Raji (cell line): ENCODE data around the gene TAF9B.

Experiments
- POLR2A ChIP-seq: IDR thresholded peaks from 2 replicates; pipeline ENCODE4 v1.6.1; 2011; ENCODE audit warnings: low read depth, low read length, control low read depth; ENCODE audit not compliant: insufficient read depth

TAF9B gene, protein sequence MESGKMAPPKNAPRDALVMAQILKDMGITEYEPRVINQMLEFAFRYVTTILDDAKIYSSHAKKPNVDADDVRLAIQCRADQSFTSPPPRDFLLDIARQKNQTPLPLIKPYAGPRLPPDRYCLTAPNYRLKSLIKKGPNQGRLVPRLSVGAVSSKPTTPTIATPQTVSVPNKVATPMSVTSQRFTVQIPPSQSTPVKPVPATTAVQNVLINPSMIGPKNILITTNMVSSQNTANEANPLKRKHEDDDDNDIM

DNA sequence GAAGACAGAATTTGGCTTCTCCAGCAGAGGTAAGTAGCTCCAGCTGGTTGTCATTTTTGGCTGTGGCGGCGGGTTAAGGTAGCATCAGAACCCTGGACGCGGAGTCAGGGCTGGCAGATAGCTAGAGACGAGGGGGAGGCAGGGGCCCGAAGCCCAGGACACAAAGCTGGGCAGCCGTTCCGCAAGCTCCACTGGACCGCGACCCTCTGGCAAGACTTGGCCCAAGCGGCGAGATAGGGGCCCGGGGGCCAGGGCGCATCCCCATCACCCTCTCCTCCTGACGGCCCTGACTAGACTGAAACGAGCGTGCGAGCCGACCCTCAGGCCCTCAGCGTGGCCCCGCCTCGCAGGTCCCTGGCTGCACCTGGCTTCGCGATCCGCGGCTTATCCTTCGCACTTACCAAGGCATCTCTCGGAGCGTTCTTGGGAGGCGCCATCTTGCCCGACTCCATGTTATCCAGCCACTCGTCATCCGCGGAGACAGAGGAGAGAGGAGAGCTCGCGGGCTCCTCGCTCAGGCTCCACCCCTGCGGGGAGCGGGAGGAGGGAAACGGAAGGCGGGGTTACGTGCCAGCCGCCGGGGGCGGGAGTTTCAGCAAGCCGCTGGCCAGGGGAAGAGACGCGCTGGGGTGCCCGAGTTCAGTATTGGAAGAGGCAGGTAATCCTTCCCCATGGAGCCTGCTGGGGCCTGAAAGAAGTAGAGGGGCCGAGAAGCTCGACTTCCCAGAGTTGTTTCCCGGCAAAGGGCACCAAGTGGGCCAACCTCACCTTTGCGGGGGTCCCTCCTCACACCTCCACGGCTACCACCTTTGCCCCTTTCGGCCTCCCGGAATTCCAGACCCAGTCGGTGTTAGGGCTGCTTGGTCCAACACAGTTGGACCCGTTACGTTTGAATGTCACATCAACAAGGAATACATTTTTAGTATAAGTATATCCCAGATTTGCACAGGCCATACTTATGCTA, at the start of gene TAF9B:
TAF9B (minus strand) TSS at position 491 of the 964 bp plus-strand sequence; CDS start at position 452, 39 bp downstream.
- TF ChIP-seq POLR2A = peak; percentile 52

DNA sequence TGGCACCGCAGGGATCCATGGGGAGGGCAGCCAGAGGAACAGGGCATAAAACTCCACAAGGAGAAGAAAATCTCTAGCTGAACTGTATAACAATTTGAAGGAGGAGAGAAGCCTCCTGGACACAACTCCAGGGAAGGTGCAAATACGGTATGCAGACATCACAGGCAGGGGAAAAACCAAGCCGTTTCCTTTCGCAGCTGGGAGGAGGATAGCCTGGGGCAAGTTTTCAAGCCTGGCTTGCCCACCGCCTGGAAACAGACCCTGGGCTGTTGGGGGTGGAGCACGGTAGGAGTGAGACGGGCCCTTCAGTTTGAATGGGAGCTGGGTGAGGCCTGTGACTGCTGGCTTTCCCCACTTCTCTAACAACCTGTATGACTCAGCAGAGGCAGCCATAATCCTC, 43.4 kb upstream of the TAF9B start:
- no peak for TF ChIP-seq POLR2A

DNA sequence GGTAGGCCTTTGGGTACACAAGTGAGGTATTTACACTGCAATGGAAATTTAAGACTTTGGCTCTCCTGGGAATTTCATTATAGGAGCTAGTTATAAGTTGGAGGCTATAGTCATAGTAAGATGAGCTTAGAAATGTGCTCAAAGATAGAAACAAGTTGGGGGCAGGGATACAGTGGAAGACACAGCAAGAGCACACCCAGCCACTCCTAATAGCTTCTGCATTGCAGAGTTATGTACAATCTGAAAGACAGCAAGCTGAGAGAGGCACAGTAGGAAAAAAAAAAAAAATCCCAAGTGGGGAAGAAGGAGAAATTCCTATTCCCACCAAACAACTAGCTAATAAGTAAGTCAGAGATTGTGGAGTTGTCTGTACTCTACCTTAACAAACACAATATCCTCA, 41.9 kb upstream of the TAF9B start:
- no peak for TF ChIP-seq POLR2A

DNA sequence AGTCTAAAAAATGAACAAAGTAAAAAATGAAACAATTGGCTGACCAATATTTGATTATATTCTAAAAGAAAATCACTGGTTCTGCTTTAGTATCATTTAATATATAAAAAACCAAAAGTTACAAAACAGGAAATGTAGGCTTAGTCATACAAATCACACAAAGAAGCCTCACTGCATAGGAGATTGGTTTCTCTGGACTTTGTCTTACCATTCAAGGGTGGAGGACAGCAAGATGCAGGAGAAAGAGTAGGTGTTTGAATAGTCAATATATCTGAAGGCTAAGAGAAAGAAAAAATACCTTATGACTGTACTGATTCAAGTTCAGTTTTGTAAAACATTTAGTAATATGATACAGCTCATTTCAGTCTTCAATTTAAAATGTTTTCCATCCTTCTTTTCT, 28.6 kb upstream of the TAF9B start:
- no peak for TF ChIP-seq POLR2A

DNA sequence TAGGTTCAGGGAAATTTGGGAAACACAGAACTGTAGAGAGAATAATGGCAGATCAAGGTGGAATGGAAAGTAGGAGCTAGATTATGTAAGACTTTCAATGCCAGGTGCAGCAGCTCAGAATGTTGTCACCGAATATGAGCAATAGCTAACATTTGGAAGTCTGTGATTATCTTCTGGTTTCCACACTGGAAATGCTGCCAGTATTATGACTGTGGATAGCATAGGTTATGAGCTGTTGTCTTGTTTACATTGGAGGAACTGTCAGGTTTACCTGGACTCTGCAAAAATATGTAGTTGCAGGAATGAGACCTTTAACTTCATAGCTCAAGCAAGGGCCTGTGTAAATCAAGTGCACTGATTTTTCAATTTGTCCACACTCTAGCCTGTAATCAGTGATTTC, 26.0 kb upstream of the TAF9B start:
- TF ChIP-seq POLR2A = no peak

DNA sequence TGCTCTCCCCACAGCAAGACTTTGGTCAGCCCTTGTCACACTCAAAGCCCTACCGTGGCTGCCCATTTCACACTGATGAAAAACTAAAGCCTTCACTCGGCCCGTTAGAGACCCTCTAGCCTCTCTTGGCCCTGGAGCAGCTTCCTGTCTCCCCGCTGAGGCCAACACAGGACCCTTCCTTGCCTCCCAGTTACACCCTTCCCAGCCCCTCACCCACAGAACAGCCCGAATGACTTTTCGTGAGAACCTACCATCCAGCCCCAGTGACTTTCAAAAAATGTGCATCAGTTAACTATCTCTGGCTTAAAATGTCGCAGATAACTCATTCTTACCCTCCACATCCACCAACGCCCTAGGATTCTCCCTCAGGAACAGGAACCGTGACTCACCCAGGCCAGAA, 756 bp upstream of the TAF9B start:
- no peak for TF ChIP-seq POLR2A

DNA sequence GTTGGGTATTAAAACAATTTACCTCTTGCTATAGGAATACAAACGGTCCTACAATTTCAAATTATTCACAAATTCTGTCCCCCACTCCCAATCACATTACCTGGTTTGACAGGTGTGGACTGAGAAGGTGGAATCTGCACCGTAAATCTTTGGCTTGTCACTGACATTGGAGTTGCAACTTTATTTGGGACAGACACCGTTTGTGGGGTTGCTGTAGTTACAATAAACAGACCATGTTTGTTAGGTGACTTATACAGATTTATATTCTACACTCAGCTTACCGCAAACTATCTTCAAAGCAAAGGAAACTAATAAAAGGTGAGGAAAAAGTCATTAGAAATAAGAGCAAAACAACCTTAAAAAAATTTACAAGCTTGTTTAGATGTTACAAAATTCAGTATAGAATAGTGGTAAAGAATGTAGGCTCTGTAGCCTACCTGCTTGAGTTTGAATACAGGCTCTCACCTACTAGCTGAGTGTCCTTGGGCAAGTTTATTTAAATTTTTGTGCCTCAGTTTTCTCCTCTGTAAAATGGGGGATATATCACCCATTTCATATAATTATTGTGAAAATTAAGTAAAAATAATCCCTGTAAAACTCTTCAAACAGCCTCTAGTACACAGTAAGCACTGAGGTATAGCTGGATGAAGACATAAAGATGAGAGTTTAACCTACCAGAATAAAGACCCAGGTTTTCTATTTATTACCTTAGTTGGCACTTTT, 6.1 kb downstream of the TAF9B start:
- TF ChIP-seq POLR2A = no peak

DNA sequence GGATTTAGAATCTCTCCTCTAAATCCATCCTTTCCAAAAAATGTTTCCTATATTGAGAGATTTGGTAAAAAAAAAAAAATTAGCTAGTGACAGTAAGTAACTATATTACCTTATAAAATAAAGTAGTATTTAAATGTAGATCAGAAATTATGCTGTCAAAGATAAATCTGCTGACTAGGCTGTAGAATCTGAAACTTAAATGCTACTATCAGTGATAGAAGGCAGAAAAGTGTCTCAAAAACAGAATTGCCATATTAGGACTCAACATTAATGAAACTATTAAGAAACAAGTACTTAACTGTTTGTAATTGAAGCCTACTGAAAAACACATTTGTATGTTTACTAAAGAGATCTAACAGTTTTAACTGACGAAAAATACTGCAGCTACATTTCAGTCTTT, 8.3 kb downstream of the TAF9B start:
- no peak for TF ChIP-seq POLR2A

DNA sequence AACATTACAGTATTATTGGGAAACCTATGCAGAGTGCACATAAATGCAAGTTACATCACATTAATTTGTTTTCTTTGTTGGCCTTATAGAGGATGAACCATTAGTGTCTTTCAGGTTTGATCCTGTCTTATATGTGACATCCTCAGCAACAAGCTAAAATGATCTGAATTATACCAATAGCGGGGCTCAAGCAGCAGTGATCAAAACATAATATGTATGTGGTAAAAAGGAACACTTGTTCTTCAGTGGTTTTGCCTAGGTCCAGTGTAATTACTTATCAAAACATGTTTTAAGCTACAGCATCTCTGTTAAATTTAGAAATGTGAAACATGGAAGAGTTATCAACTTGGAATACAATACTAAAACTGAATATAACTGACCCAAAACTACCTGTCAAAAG, 9.1 kb downstream of the TAF9B start:
- TF ChIP-seq POLR2A = no peak

DNA sequence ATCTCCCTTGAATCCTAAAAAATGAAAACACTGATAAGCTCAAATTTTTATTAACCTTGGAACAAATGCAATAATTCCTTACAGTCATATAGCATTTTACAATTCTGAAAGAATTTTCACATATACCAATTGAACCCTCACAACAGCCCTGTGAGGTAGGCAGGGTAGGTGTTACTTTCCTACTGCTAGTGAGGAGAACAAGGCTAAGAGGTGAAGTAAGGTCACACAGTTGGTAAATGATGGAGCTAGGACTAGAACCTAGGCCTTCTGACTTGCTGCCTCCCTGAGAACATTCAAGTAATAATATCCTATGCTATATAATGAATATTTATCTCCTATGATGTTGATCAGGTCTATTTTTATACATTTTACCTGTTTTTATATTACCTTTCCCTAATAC, 9.7 kb downstream of the TAF9B start:
- TF ChIP-seq POLR2A = no peak

DNA sequence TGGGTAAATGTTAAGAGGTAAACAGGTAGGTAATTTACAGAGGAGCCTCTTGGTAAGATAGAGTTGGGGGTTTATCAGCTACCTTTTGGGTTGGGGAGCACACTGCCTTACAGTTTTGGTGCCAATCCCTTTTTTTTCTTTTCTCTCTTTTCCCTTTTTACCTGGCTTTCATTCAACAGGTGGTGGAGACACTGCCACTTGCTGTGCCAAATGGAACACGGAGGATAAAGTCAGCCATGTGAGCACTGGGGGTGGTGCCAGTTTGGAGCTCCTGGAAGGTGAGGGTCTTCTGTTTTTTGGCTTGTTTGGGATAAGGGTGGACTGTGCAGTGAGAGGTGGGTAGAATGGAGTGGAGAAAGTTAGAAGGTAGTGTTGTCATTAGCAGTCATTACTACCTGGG, 14.3 kb downstream of the TAF9B start:
- no peak for TF ChIP-seq POLR2A

DNA sequence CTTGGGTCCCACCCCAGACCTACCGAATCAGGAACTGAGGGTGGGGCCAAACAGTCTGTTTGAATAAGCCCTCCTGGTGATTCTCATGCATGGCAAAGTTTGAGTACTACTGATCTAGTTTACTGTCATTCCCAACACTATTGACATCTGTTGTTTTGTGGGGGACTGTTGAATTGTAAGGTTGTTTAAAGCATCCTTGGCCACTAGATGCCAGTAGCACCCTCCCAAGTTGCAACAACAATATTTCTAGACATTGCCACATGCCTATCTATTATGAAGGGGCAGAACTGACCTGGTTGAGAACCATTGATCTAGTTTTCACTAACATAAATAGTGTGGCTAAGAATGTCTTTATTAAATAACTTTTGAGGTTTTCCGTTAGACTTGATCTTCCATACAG, 15.1 kb downstream of the TAF9B start:
- no peak for TF ChIP-seq POLR2A

DNA sequence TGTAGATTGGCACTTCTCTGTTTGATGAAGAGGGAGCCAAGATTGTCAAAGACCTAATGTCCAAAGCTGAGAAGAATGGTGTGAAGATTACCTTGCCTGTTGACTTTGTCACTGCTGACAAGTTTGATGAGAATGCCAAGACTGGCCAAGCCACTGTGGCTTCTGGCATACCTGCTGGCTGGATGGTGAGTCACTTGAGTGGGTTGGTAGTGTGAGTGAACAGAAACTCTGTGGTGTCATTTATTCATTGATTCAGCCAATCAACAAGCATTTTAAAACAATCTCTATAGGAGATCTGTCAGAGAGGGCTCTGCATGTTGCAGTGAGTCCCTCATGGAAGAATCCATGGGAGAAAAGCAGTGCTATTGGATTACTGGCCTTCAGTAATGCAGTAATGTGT, 16.3 kb downstream of the TAF9B start:
- TF ChIP-seq POLR2A = no peak

DNA sequence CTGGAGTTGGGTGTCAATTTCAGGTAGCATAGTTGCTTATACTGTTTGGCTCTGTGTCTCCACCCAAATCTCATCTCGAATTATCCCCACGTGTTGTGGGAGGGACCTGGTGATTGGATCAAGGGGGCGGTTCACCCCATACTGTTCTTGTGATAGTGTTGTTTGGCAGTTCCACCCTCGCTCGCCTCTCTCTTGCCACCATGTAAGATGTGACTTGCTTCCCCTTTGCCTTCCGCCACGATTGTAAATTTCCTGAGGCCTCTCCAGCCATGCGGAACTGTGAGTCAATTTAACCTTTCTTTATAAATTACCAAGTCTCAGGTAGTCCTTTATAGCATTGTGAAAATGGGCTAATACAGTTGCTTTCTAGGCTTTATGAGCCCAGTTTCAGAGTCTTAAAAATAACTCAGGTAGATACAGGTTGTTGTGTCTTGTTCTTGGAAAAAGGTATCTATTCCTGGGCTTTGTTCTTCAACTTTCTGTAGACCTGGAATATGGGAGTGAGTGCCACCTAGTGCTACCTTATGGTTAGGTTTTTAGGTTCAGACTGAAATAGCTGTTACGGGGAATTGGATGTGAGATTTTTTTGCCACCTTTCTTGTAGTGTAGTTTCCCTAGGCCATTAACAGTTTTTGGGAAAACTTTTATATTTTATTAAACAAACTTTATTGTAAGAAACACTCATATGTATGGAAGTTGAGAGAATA, 19.8 kb downstream of the TAF9B start:
- no peak for TF ChIP-seq POLR2A

DNA sequence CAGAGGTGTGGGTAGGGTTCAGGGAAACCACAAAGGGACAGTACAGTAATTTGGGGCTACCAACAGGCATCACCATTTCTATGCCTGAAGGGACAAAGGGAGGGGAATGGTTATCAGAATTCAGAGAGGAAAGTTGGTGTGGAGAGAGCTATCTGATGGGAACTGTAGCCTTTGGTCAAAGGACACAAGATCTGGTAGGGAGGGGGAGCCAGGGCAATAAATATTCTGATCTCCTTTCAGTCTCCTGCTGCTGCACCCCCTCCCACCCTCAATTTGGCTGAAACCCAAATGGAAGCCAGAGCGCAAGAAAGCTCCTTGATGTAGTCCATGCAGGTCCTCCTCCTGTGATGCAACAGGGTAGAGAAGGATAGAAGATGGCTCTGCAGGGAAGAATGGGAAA, 20.8 kb downstream of the TAF9B start:
- TF ChIP-seq POLR2A = no peak
